HEK293T (cell line): ENCODE measurements around the gene MRM2.

Experiments used
- CTCF ChIA-PET: fragments of 350-600 bp; formaldehyde crosslinking; extraction: SDS; loops from one replicate; lab custom pipeline; 2021; ENCODE audit warnings: antibody characterized with exemption, inconsistent platforms; lab: Yijun Ruan, JAX
- POLR2A ChIA-PET: fragments of 350-600 bp; formaldehyde crosslinking; extraction: SDS; loops from one replicate; lab custom pipeline; 2020; ENCODE audit warnings: antibody characterized with exemption, inconsistent platforms; lab: Yijun Ruan, JAX
- DNase-seq: peaks from one replicate; pipeline ENCODE4 v3.0.0; 2012; ENCODE audit warnings: mixed read lengths; ENCODE audit errors: extremely low spot score
- ARNT ChIP-seq: fragments of 450-650 bp; IDR thresholded peaks from 2 replicates; pipeline ENCODE4 v1.6.1; 2017; ENCODE audit warnings: mild to moderate bottlenecking
- BHLHE40 ChIP-seq: fragments of 450-650 bp; IDR thresholded peaks from 2 replicates; pipeline ENCODE4 v1.6.1; 2016; ENCODE audit warnings: mild to moderate bottlenecking, moderate library complexity, borderline replicate concordance
- CTBP1 ChIP-seq: fragments of 450-650 bp; IDR thresholded peaks from 2 replicates; pipeline ENCODE4 v1.6.1; 2016; ENCODE audit warnings: borderline replicate concordance
- ELF4 ChIP-seq: fragments of 450-650 bp; IDR thresholded peaks from 2 replicates; pipeline ENCODE4 v1.6.1; 2017; ENCODE audit warnings: antibody characterized with exemption
- FOXA1 ChIP-seq: fragments of 450-650 bp; IDR thresholded peaks from 2 replicates; pipeline ENCODE4 v1.6.1; 2016; ENCODE audit warnings: mild to moderate bottlenecking
- FOXK2 ChIP-seq: fragments of 450-650 bp; IDR thresholded peaks from 2 replicates; pipeline ENCODE4 v1.6.1; 2016; ENCODE audit warnings: mild to moderate bottlenecking
- FOXM1 ChIP-seq: fragments of 450-650 bp; IDR thresholded peaks from 2 replicates; pipeline ENCODE4 v1.6.1; 2017; ENCODE audit warnings: mild to moderate bottlenecking, borderline replicate concordance
- HDGF ChIP-seq: fragments of 450-650 bp; IDR thresholded peaks from 2 replicates; pipeline ENCODE4 v1.6.1; 2017; ENCODE audit warnings: antibody characterized with exemption, borderline replicate concordance
- L3MBTL2 ChIP-seq: fragments of 450-650 bp; conservative IDR thresholded peaks from 2 replicates; pipeline ENCODE4 v1.6.1; 2016; ENCODE audit warnings: mild to moderate bottlenecking
- LEF1 ChIP-seq: fragments of 450-650 bp; IDR thresholded peaks from 2 replicates; pipeline ENCODE4 v1.6.1; 2017; ENCODE audit warnings: mild to moderate bottlenecking, borderline replicate concordance
- NFRKB ChIP-seq: fragments of 450-650 bp; IDR thresholded peaks from 2 replicates; pipeline ENCODE4 v1.6.1; 2016; ENCODE audit warnings: mild to moderate bottlenecking, moderate library complexity
- SP1 ChIP-seq: fragments of 450-650 bp; IDR thresholded peaks from 2 replicates; pipeline ENCODE4 v1.6.1; 2017
- SUZ12 ChIP-seq: fragments of 450-650 bp; IDR thresholded peaks from 2 replicates; pipeline ENCODE4 v1.6.1; 2016; ENCODE audit warnings: mild to moderate bottlenecking
- TARDBP ChIP-seq: fragments of 450-650 bp; IDR thresholded peaks from 2 replicates; pipeline ENCODE4 v1.6.1; 2016
- ZNF384 ChIP-seq: fragments of 450-650 bp; IDR thresholded peaks from 2 replicates; pipeline ENCODE4 v1.6.1; 2016
- TF ChIP-seq, protein P1 (sequence below): fragments of 450-650 bp; IDR thresholded peaks from 2 replicates; pipeline ENCODE4 v1.6.1; 2016

The MRM2 gene

DNA sequence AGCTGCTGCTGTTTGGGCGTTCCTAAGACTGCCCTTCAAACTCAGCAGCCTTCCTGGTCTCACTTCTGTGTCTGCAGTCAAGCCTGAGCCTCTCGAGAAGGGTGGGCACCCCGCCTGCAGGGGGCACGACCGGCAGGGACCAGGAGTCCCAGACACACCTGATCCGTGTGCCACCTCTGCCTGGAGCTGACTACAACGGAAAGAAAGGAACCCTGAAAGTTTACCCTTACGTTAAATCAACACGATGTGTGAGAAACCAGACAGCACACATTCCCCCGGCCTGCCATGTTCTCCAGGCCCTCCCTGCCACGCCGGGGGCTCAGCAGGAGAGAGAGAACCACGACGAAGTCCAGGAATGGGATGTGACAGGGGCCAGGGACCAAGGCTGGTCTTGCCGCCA lies 14.3 kb downstream of the MRM2 start:
- ChIA-PET POLR2A (interaction anchor here (0.7 kb wide), 1 partner anchor 14 kb away, joined by 3 read pairs; the partner anchor contains the start of genes MRM2 and NUDT1), CTCF (interaction anchor here (0.5 kb wide), 1 partner anchor 12 kb away, joined by 3 read pairs; no protein-coding TSS in a partner anchor)
- no peak for DNase-seq
- TF ChIP-seq ARNT (no peak), HDGF (no peak), FOXM1 (no peak), CTBP1 (no peak), LEF1 (no peak), FOXA1 (no peak), L3MBTL2 (no peak), ZNF384 (no peak), ELF4 (no peak), TARDBP (no peak)
- TF ChIP-seq, protein P1, sequence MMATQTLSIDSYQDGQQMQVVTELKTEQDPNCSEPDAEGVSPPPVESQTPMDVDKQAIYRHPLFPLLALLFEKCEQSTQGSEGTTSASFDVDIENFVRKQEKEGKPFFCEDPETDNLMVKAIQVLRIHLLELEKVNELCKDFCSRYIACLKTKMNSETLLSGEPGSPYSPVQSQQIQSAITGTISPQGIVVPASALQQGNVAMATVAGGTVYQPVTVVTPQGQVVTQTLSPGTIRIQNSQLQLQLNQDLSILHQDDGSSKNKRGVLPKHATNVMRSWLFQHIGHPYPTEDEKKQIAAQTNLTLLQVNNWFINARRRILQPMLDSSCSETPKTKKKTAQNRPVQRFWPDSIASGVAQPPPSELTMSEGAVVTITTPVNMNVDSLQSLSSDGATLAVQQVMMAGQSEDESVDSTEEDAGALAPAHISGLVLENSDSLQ: no peak

DNA sequence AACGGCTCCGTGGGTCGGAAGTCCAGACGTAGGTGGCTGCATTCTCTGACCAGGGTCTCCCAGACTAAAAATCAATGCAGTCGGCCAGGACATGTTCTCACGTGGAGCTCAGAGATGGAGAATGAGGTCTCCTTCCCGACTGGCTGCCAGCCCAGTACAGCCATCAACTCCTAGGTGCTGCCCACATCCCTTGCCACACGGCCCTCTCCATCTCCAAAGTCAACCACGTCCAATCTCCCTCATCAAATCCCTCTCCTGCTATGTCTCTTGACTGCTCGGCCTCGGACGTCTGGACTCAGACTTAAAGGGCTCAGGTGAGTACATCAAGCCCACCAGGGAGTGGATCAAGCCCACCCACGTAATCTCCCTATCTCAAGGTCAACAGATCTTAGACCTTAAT lies 16.2 kb downstream of the MRM2 start:
- POLR2A ChIA-PET: no interaction called here
- no peak for TF ChIP-seq FOXA1
- TF ChIP-seq CTBP1: no peak
- TF ChIP-seq, protein P1: no peak
- no peak for TF ChIP-seq FOXK2
- TF ChIP-seq FOXM1: no peak
- TF ChIP-seq HDGF: no peak
- no peak for TF ChIP-seq TARDBP
- TF ChIP-seq LEF1: no peak
- TF ChIP-seq ELF4: no peak
- TF ChIP-seq SP1: no peak
- no peak for DNase-seq
- CTCF ChIA-PET: no interaction called here

DNA sequence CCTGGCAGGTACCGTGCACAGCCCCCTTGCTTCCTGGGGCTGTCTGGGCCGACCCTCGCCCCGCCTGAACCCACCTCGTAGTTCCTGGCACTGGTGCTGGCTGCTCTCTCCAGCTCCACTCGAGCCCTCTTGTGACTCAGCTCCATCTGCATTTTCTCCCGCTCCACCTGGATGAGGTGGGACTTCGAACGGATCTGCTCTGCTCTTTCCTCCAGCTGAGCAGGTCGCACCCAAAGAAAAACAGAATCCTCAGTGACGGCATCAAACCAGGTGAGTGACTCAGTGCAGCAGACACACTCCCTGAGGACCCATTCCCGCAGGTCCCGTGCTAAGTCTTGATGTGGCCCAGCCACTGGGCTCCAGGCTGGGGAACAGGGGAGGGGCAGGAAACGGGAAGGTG lies 16.7 kb downstream of the MRM2 start:
- no peak for DNase-seq
- no peak for TF ChIP-seq FOXM1
- TF ChIP-seq FOXA1: no peak
- no peak for TF ChIP-seq FOXK2
- TF ChIP-seq L3MBTL2: no peak
- no peak for TF ChIP-seq NFRKB
- ChIA-PET POLR2A (no interaction called here), CTCF (no interaction called here)

DNA sequence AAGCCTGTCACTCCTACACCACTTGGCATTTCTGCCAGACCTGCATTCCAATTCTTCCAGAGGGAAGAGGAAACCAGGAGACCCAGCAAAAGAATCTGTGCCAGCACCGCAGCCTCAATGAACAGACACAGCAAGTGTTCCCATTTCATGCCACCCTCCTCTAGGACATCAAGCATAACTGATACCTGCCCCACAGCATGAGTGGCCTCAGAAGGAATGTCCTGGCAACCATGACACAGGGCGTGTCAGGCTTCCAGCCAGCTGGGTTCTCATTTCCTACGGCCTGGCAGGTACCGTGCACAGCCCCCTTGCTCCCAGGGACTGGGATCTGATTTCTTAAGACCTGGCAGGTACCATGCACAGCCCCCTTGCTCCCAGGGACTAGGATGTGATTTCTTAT lies 17.1 kb downstream of the MRM2 start:
- TF ChIP-seq NFRKB: no peak
- no peak for TF ChIP-seq FOXM1
- no peak for TF ChIP-seq LEF1
- TF ChIP-seq TARDBP: no peak
- TF ChIP-seq ZNF384: no peak
- no peak for TF ChIP-seq HDGF
- TF ChIP-seq, protein P1: no peak
- no peak for DNase-seq
- ChIA-PET CTCF (no interaction called here), POLR2A (no interaction called here)

DNA sequence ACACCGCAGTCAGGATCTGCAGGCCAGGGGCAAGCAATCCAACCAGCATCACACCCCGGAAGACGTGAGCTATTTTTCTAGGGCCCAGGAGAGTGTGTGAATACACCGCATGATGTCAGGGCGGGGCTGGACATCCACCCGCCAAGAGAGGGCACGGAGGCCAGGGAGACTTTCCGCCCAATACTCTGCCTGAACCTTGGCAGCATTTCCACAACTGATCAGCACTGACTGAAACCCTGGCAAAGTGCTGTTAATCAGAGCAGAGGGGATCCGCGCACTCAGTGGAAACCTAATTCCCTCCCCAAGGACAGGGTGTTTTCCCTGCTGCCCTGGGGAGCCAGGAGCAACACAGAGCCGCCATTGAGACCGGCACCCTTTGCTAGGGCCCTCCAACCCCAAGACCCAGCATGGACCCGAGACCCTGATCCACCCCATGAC lies 17.5 kb downstream of the MRM2 start:
- TF ChIP-seq BHLHE40: no peak
- no peak for TF ChIP-seq SUZ12
- no peak for TF ChIP-seq FOXM1
- TF ChIP-seq L3MBTL2: no peak
- TF ChIP-seq HDGF: no peak
- no peak for TF ChIP-seq LEF1
- TF ChIP-seq, protein P1: no peak
- TF ChIP-seq NFRKB: no peak
- TF ChIP-seq ARNT: no peak
- DNase-seq: no peak
- ChIA-PET POLR2A (no interaction called here), CTCF (no interaction called here)

DNA sequence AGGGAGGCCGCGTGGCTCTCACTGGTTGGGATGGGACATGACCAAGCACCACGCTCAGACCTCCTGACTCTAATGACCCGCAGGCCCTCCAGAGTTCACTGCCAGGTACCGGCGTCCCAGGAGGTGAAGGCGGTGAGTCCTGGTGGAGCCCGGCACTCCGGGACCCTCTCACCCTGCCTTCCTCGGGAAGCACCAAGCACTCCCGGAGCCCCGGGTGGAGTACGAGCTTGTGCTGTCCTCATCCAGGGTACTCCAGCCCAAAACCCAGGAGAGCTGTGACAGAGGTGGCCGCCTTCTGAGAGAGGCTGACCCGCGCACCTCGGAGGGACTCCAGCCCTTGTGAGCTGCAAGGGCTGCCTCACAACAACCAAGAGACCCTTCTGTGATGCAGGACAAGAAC lies 18.7 kb downstream of the MRM2 start:
- TF ChIP-seq, protein P1: no peak
- TF ChIP-seq LEF1 (no peak), TARDBP (no peak), FOXM1 (no peak), FOXA1 (no peak), ELF4 (no peak), SUZ12 (no peak), HDGF (no peak), L3MBTL2 (no peak), BHLHE40 (no peak), FOXK2 (no peak), ARNT (no peak), SP1 (no peak), CTBP1 (no peak), NFRKB (no peak)
- DNase-seq: no peak
- CTCF ChIA-PET: no interaction called here
- POLR2A ChIA-PET: no interaction called here
